ENCODE results near the gene CLEC20A. TPM values are rescaled to one million over a fixed set of nuclear protein-coding genes. Genes with fewer than 3 reads are reported as not detected.

Gene CLEC20A
- total RNA-seq, 1 donor from 2014 or later = not detected

GRCh38 chr1:178534137-178534868 lies 37.5 kb upstream of the CLEC20A start:
- H3K27ac Mint-ChIP-seq (ENCODE audit: unreplicated experiment) = no peak overlapping the region
- no peaks in the 10 kb centered on the region for H3K36me3 Mint-ChIP-seq (ENCODE audit: unreplicated experiment)
- no peak for DNase-seq
- peaks cover 5% of the 10 kb centered on the region for H3K27me3 Mint-ChIP-seq (ENCODE audit: unreplicated experiment)
- H3K4me1 Mint-ChIP-seq (ENCODE audit: low read depth, unreplicated experiment) = peaks cover 12% of the 10 kb centered on the region
- TF ChIP-seq CTCF (IDR thresholded peaks at IDR 0.05; ENCODE audit: partially characterized antibody, unreplicated experiment) = no peak
- no peak overlapping the region for H3K4me3 Mint-ChIP-seq (ENCODE audit: unreplicated experiment)
- H3K9me3 Mint-ChIP-seq (ENCODE audit: unreplicated experiment) = peaks cover 3% of the 10 kb centered on the region

- Mint-ChIP-seq H3K36me3 (ENCODE audit: unreplicated experiment) (no peaks in the 10 kb centered on the region), H3K4me3 (ENCODE audit: unreplicated experiment) (no peak overlapping the region), H3K4me1 (ENCODE audit: low read depth, unreplicated experiment) (peaks cover 13% of the 10 kb centered on the region), H3K9me3 (ENCODE audit: unreplicated experiment) (peaks cover 5% of the 10 kb centered on the region), H3K27ac (ENCODE audit: unreplicated experiment) (no peak overlapping the region), H3K27me3 (ENCODE audit: unreplicated experiment) (peaks cover 5% of the 10 kb centered on the region)
- no peak for DNase-seq
- no peak for TF ChIP-seq CTCF (IDR thresholded peaks at IDR 0.05; ENCODE audit: partially characterized antibody, unreplicated experiment)
Measured at GRCh38 chr1:178533121-178533946, 36.6 kb upstream of the CLEC20A start.

- Mint-ChIP-seq H3K4me3 (ENCODE audit: unreplicated experiment) (no peak overlapping the region), H3K9me3 (ENCODE audit: unreplicated experiment) (peaks cover 3% of the 10 kb centered on the region), H3K27me3 (ENCODE audit: unreplicated experiment) (peaks cover 4% of the 10 kb centered on the region), H3K36me3 (ENCODE audit: unreplicated experiment) (no peaks in the 10 kb centered on the region), H3K27ac (ENCODE audit: unreplicated experiment) (no peak overlapping the region), H3K4me1 (ENCODE audit: low read depth, unreplicated experiment) (peaks cover 23% of the 10 kb centered on the region)
- peak; percentile 91 for DNase-seq
- peak; percentile 94 for TF ChIP-seq CTCF (IDR thresholded peaks at IDR 0.05; ENCODE audit: partially characterized antibody, unreplicated experiment)
Measured at GRCh38 chr1:178532392-178532791, 35.6 kb upstream of the CLEC20A start.

- TF ChIP-seq CTCF (IDR thresholded peaks at IDR 0.05; ENCODE audit: partially characterized antibody, unreplicated experiment) = no peak
- no peak for DNase-seq
- Mint-ChIP-seq H3K9me3 (ENCODE audit: unreplicated experiment) (peaks cover 2% of the 10 kb centered on the region), H3K27me3 (ENCODE audit: unreplicated experiment) (peaks cover 4% of the 10 kb centered on the region), H3K36me3 (ENCODE audit: unreplicated experiment) (no peaks in the 10 kb centered on the region), H3K4me1 (ENCODE audit: low read depth, unreplicated experiment) (peaks cover 24% of the 10 kb centered on the region), H3K4me3 (ENCODE audit: unreplicated experiment) (no peak overlapping the region), H3K27ac (ENCODE audit: unreplicated experiment) (no peak overlapping the region)
Measured at GRCh38 chr1:178531887-178532286, 35.1 kb upstream of the CLEC20A start.

- no peaks in the 10 kb centered on the region for H3K36me3 Mint-ChIP-seq (ENCODE audit: unreplicated experiment)
- no peak for DNase-seq
- peaks cover 23% of the 10 kb centered on the region for H3K4me1 Mint-ChIP-seq (ENCODE audit: low read depth, unreplicated experiment)
- H3K4me3 Mint-ChIP-seq (ENCODE audit: unreplicated experiment) = no peak overlapping the region
- H3K27ac Mint-ChIP-seq (ENCODE audit: unreplicated experiment) = no peak overlapping the region
- H3K9me3 Mint-ChIP-seq (ENCODE audit: unreplicated experiment) = peaks cover 2% of the 10 kb centered on the region
- peaks cover 4% of the 10 kb centered on the region for H3K27me3 Mint-ChIP-seq (ENCODE audit: unreplicated experiment)
- no peak for TF ChIP-seq CTCF (IDR thresholded peaks at IDR 0.05; ENCODE audit: partially characterized antibody, unreplicated experiment)
Measured at GRCh38 chr1:178530502-178530901, 33.7 kb upstream of the CLEC20A start.

Measured in glutamatergic neuron (in vitro differentiated cells).